HG03045 (cell line): ENCODE data around the gene MED12L.

ENCODE experiments used
- ATAC-seq: cut with Tn5 transposase; IDR thresholded peaks from one replicate; pipeline ENCODE4 v1.9.1; 2021; ENCODE audit warnings: mild to moderate bottlenecking, moderate library complexity; ENCODE audit not compliant: unreplicated experiment

Gene MED12L

DNA sequence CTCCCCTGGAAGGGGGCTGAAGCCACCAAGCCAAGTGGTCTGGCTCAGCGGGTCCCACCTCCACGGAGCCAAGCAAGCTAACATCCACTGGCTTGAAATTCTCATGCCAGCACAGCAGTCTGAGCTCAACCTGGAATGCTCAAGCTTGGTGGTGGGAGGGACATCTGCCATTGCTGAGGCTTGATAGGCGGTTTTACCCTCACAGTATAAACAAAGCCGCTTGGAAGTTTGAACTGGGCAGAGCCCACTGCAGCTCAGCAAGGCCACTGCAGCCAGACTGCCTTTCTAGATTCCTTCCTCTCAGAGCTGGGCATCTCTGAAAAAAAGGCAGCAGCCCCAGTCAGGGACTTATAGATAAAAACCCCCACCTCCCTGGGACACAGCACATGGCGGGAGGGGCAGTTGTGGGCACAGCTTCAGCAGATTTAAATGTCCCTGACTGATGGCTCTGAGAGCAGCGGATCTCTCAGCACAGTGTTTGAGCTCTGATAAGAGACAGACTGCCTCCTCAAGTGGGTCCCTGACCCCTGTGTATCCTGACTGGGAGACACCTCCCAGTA is 398.6 kb downstream of the MED12L start:
- no peak for ATAC-seq
